Anterior cingulate cortex (tissue), 58 donors: ENCODE results near the gene GMCL2.
A peak's percentile ranks its signal among the peaks of the same experiment; 100 is the strongest.
"Not testable (repeated sequence)": the region's sequence is repeated elsewhere in the genome, so short reads cannot be mapped to it uniquely, and the experiment has no call there.

Experiments
- DNase-seq, 58 donors: peaks; one replicate each; lab custom pipeline; 2025; lab: John Stamatoyannopoulos, UW

Gene GMCL2

GRCh38 chr5:178207183-178207916 lies 20.2 kb upstream of the GMCL2 start:
- DNase-seq, result no peak

- DNase-seq, result peak in 1 of 58 donors; percentile 17
Observed at GRCh38 chr5:178206166-178207101, 19.3 kb upstream of the GMCL2 start.

- no peak for DNase-seq
Observed at GRCh38 chr5:178205749-178206047, 18.5 kb upstream of the GMCL2 start.

- DNase-seq, result peak in 43 of 58 donors; percentile 8 to 65 (median 35)
Observed at GRCh38 chr5:178204935-178205748, 18.0 kb upstream of the GMCL2 start.

- DNase-seq, result peak; percentile 83 to 97 (median 93)
Observed at GRCh38 chr5:178204182-178204934, 17.2 kb upstream of the GMCL2 start, which contains the start of gene HNRNPAB. HNRNPAB (plus strand) TSS chr5:178204533; CDS start chr5:178204838, 305 bp downstream.

- peak in 1 of 58 donors; percentile 50 for DNase-seq
Observed at GRCh38 chr5:178203670-178204181, 16.6 kb upstream of the GMCL2 start.

GRCh38 chr5:178202541-178202940 lies 15.4 kb upstream of the GMCL2 start:
- no peak for DNase-seq

- no peak for DNase-seq
Observed at GRCh38 chr5:178201927-178202235, 14.7 kb upstream of the GMCL2 start.

GRCh38 chr5:178201221-178201926 lies 14.2 kb upstream of the GMCL2 start:
- no peak for DNase-seq

- DNase-seq, result peak in 1 of 58 donors; percentile 1
Observed at GRCh38 chr5:178199581-178200434, 12.6 kb upstream of the GMCL2 start.

GRCh38 chr5:178198706-178199105 lies 11.5 kb upstream of the GMCL2 start:
- DNase-seq, result no peak

GRCh38 chr5:178198151-178198550 lies 11.0 kb upstream of the GMCL2 start:
- not testable (repeated sequence) for DNase-seq

GRCh38 chr5:178196986-178197385 lies 9.8 kb upstream of the GMCL2 start:
- no peak for DNase-seq

- DNase-seq, result no peak
Observed at GRCh38 chr5:178196281-178196812, 9.2 kb upstream of the GMCL2 start.

GRCh38 chr5:178194026-178194425 lies 6.9 kb upstream of the GMCL2 start:
- DNase-seq, result no peak

GRCh38 chr5:178193251-178193809 lies 6.2 kb upstream of the GMCL2 start:
- no peak for DNase-seq

GRCh38 chr5:178192787-178193186 lies 5.6 kb upstream of the GMCL2 start:
- no peak for DNase-seq

- no peak for DNase-seq
Observed at GRCh38 chr5:178192244-178192643, 5.1 kb upstream of the GMCL2 start.
